Measurements from ENCODE around the gene TET1.
"Not testable (repeated sequence)": the region's sequence is repeated elsewhere in the genome, so short reads cannot be mapped to it uniquely, and the experiment has no call there.

GRCh38 chr10:68632271-68632560 is 72.1 kb downstream of the TET1 start:
- not testable (repeated sequence) for TF ChIP-seq CTCF (IDR thresholded peaks at IDR 0.05); ZFX (IDR thresholded peaks at IDR 0.05; ENCODE audit: borderline replicate concordance)
